ENCODE results near the gene TMEM128.

Gene TMEM128, protein sequence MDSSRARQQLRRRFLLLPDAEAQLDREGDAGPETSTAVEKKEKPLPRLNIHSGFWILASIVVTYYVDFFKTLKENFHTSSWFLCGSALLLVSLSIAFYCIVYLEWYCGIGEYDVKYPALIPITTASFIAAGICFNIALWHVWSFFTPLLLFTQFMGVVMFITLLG

GRCh38 chr4:4248029-4248884 is at the start of gene TMEM128:
TMEM128 (minus strand) TSS chr4:4248223; CDS start chr4:4248202, 21 bp downstream.
- TF ChIP-seq, protein P1, sequence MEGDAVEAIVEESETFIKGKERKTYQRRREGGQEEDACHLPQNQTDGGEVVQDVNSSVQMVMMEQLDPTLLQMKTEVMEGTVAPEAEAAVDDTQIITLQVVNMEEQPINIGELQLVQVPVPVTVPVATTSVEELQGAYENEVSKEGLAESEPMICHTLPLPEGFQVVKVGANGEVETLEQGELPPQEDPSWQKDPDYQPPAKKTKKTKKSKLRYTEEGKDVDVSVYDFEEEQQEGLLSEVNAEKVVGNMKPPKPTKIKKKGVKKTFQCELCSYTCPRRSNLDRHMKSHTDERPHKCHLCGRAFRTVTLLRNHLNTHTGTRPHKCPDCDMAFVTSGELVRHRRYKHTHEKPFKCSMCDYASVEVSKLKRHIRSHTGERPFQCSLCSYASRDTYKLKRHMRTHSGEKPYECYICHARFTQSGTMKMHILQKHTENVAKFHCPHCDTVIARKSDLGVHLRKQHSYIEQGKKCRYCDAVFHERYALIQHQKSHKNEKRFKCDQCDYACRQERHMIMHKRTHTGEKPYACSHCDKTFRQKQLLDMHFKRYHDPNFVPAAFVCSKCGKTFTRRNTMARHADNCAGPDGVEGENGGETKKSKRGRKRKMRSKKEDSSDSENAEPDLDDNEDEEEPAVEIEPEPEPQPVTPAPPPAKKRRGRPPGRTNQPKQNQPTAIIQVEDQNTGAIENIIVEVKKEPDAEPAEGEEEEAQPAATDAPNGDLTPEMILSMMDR (conservative IDR thresholded peaks at IDR 0.05; ENCODE audit: low read depth, low read length), result peak; percentile 43
- peak within 1 kb of the TSS; percentile 94 for H3K4me3 ChIP-seq (ENCODE audit: low read depth, low read length)
- DNase-seq (ENCODE audit: low read depth), result peak; percentile 94

- TF ChIP-seq, protein P1 (conservative IDR thresholded peaks at IDR 0.05; ENCODE audit: low read depth, low read length), result no peak
Observed at GRCh38 chr4:4296283-4296846, 48.3 kb upstream of the TMEM128 start.

DNA sequence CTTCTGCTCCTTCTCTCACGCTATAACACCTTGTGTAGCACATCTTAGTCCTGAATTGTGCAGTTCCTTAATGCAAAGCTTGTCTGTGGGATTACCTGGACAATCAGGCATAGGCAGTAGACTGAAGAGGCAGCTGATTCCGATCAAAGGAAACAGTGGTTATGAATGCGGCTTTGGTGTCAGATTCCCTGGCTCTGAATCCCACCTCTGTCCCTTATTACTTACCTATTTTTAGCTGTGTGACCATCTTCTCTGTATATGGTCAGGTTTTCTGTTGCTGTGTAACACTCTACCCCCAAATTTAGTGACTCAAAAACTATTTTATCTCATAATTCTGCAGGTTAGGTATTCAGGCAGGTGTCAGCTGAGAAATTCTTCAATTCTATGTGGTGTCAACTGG is 45.3 kb upstream of the TMEM128 start:
- TF ChIP-seq, protein P1 (conservative IDR thresholded peaks at IDR 0.05; ENCODE audit: low read depth, low read length), result no peak
- H3K4me3 ChIP-seq (ENCODE audit: low read depth, low read length), result no peak overlapping the region
- no peak for DNase-seq (ENCODE audit: low read depth)

More at GRCh38 chr4:4296283-4296846, 48.3 kb upstream of the TMEM128 start:
- DNase-seq (ENCODE audit: low read depth), result no peak
- H3K4me3 ChIP-seq (ENCODE audit: low read depth, low read length), result no peak overlapping the region

DNA sequence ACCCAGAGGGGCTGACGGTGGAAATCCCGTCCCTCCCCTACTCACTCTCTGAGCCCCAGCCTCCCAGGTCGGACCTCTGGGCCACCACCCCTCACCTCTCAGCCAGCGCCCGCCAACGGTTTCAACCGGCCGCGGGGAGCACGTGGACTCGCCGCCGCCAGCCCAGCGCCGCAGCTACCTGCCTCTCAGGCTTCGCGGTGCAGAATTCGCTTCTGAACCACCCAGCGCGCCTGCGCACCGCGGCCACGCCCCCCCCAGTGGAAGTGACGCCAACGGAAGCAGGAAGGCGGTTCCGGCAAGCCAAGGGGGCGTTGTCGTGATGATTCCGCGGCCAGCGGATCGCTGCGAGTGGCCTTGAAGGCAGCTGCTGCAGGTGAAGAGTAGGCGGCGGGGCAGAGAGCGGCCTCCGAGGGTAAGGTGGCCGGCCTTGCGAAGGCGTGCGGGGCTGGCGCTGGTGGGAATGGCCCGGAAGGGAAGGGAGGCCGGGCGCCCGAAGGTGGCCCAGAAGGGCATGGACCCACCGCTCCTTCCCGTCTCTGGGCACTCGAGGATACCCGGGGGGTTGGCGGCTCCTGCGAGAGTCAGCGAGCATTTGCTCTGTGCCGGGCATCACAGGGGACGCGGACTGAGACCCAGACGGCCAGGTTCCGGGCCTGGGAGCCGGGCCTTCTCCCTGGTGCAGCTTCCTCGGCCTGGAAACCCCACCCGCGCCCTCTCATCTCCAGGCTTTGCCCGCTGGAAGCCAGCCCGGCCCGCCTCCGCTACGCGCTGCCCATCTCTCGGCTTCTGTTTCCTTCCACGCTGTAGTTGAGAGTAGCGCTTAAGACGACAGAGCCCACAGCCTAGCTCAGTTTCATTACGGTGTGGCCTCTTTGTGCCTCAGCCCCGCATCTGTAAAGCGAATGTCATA is 42.2 kb upstream of the TMEM128 start, which contains the start of the genes LYAR and ZBTB49:
Gene LYAR, minus strand, starts transcription at position 214 of the 910 bp plus-strand sequence. CDS start 6,412 bp downstream, outside the sequence.
Gene ZBTB49, plus strand, starts transcription at position 311 of the 910 bp plus-strand sequence. CDS start 9,695 bp downstream, outside the sequence.
- peak; percentile 92 for DNase-seq (ENCODE audit: low read depth)
- peak within 1 kb of the TSS; percentile 98 for H3K4me3 ChIP-seq (ENCODE audit: low read depth, low read length)
- TF ChIP-seq, protein P1 (conservative IDR thresholded peaks at IDR 0.05; ENCODE audit: low read depth, low read length), result no peak

- DNase-seq (ENCODE audit: low read depth), result peak; percentile 34
- TF ChIP-seq, protein P1 (conservative IDR thresholded peaks at IDR 0.05; ENCODE audit: low read depth, low read length), result no peak
- H3K4me3 ChIP-seq (ENCODE audit: low read depth, low read length), result peak overlapping the region; percentile 98
Observed at GRCh38 chr4:4289597-4289940, 41.5 kb upstream of the TMEM128 start.

DNA sequence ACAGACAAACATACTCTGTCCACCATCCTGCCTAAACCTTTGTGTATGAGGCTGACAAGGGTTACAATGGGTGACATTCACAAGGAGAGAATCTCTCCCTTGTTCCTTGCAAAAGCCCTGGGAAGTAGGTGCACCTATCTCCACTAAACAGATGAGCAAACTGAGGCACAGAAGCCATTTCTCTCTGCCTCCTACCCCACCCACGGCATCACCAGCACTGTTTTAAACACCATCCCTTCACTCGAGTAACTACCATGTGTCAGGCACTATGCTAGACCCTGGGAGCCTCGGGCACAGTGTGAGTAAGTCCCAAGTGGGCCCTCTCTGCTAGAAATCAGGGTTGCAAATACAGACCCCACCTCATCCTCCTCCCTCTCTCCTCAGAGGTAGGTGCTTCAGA is 41.0 kb upstream of the TMEM128 start:
- TF ChIP-seq, protein P1 (conservative IDR thresholded peaks at IDR 0.05; ENCODE audit: low read depth, low read length), result no peak
- peak overlapping the region; percentile 98 for H3K4me3 ChIP-seq (ENCODE audit: low read depth, low read length)
- DNase-seq (ENCODE audit: low read depth), result no peak
